Retinal pigment epithelial cell (primary cell): ENCODE results near the gene MORF4L1.

Experiments used
- DNase-seq: peaks from one replicate; pipeline ENCODE4 v3.0.0-alpha.2; 2010; ENCODE audit warnings: low read depth
- H3K4me3 ChIP-seq: 2 replicates; pipeline ENCODE4 v1.5.1; 2011; ENCODE audit warnings: mild to moderate bottlenecking, low read length, control low read depth, moderate library complexity
- CTCF ChIP-seq: conservative IDR thresholded peaks from 2 replicates; pipeline ENCODE4 v1.5.1; 2011; ENCODE audit warnings: low read depth, low read length, control low read depth, inconsistent platforms

The MORF4L1 gene, protein sequence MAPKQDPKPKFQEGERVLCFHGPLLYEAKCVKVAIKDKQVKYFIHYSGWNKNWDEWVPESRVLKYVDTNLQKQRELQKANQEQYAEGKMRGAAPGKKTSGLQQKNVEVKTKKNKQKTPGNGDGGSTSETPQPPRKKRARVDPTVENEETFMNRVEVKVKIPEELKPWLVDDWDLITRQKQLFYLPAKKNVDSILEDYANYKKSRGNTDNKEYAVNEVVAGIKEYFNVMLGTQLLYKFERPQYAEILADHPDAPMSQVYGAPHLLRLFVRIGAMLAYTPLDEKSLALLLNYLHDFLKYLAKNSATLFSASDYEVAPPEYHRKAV

GRCh38 chr15:78872155-78872971 is at the start of gene MORF4L1:
Gene MORF4L1 (plus strand): TSS chr15:78872890. CDS start chr15:78873018, 128 bp downstream.
- peak; percentile 81 for DNase-seq
- TF ChIP-seq CTCF, result no peak
- H3K4me3 ChIP-seq, result peak within 1 kb of the TSS; percentile 99

DNA sequence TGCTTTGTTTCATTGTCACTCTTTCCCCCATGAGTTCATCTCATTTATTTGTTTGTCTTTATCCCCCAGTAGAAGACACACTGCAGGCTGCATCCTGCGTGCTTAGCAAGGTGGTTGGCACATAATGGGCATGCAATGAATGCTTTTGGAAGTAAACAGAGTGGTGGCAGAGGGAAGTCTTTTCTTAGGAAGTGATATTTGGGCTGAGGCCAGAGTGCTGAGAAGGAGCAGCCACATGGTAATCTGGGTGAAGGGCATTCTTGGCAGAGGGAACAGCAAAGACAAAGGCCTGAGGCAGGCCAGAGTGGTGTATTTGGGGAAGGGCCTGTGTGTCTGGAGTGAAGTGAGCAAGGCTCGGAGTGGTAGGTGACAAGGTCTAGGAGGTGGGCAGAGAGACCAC is 43.8 kb upstream of the MORF4L1 start:
- DNase-seq, result no peak
- TF ChIP-seq CTCF, result no peak
- no peak overlapping the region for H3K4me3 ChIP-seq

DNA sequence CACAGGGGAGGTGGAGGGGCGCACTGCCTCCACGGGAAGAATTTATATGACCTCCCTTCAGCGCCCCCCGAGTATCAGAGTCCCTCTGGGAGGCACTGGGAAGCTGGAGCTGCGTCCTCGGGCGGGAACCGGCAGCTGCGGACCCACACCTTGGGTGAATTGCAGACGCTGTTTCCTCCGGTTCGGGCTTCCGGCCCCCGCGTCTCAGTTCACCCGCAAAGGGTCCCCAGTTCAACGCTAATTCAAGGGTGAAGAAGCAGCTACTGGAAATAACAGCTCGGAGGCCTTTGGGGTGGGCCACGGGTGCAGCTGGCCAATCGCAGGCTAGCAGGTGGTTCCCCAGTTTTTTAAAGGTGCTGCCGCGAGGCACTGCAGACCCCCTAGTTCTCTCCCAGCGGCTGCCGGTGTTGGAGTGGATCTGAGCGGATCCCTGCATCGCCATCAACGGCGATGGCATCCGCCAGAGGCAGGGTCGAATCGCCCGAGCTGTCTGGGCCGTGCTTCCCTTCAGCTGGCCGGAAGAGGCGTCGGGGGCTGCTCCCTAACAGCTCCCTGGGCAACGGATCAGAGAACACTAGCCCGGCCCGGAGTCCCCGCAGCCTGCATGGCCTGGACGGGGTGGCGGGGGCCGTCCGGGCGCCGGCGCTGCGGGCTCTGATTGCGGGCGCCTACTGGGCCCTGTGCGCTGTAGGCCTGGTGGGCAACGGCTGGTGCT is 42.0 kb upstream of the MORF4L1 start:
- no peak overlapping the region for H3K4me3 ChIP-seq
- TF ChIP-seq CTCF, result no peak
- DNase-seq, result no peak

GRCh38 chr15:78831229-78832207 is 41.2 kb upstream of the MORF4L1 start:
- DNase-seq, result no peak
- no peak for TF ChIP-seq CTCF
- H3K4me3 ChIP-seq, result no peak overlapping the region

DNA sequence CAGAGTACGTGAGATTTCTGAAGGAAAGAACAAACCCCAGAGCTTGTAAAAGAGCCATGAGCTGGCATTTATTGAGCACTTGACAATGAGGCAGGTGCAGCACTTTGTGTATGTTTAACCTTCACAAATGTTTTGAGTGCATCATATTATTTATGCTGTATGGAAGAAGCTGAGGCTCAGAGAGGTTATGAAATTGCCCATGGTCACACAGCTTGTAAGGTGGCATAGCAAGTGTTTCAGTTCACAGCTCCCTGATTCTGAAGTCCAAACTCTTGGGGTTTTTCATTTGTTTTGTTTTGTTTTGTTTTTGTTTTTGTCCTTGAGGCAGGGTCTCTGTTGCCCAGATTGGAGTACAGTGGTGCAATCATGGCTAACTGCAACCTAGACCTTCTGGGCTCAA is 36.4 kb upstream of the MORF4L1 start:
- no peak for TF ChIP-seq CTCF
- H3K4me3 ChIP-seq, result no peak overlapping the region
- no peak for DNase-seq

GRCh38 chr15:78837131-78837530 is 35.6 kb upstream of the MORF4L1 start:
- no peak for DNase-seq

More at GRCh38 chr15:78837131-78837530, 35.6 kb upstream of the MORF4L1 start:
- no peak overlapping the region for H3K4me3 ChIP-seq
- TF ChIP-seq CTCF, result no peak
